ENCODE data around the gene NACA2. TPM values are rescaled to one million over a fixed set of nuclear protein-coding genes. Genes with fewer than 3 reads are reported as not detected.

Gene NACA2
- total and polyA plus RNA-seq, 2 of the 13 experiments (the other 11 are each of a cell fraction or from before 2014, with no cell fraction given), result 0.21 TPM; not detected in 1

DNA sequence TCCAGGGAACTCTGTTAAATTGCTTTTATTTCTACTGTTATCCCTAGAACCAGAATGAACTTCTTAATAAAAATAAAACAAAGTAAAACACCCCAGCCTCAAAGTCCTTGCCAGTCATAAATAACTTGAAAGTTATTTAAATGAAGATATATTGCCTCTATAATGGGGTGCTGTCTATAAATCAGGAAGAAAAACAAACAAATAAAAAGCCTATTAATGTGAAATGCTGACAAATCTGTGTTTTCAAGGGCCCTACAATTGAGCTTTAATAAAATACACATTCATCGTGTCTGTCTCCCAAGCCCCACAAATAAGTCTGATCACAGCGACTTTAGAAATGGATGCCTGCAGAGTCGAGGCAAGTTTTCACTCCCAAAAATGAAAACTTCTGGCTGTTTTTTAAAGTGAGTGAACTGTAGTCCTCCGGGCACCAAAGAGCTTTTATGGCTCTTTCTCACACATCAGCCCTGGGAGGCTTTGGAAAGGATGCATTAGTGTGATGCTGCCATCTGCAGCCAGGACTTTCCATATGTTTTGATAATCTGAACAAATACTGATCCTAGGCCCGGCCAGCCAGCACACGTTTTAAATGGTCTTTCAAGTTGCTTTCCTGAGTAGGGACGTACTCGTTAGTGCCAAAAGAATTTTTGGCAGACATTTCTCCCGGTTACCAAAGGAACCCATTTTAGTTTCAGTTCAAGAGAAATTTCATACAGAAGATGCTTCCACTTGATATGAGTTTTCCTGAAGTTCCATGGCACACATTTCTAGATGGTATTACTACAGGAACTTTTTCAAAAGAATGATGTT is 16.3 kb downstream of the NACA2 start (continued):
- TF ChIP-seq, protein P1, sequence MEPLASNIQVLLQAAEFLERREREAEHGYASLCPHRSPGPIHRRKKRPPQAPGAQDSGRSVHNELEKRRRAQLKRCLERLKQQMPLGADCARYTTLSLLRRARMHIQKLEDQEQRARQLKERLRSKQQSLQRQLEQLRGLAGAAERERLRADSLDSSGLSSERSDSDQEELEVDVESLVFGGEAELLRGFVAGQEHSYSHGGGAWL (CRISPR knock-in tag; IDR thresholded peaks at IDR 0.05), result no peak
- TF ChIP-seq STAT5B (CRISPR knock-in tag; IDR thresholded peaks at IDR 0.05) (no peak), KLF6 (CRISPR knock-in tag; IDR thresholded peaks at IDR 0.05) (no peak), ERF (CRISPR knock-in tag; IDR thresholded peaks at IDR 0.05) (0 out of 2 replicates have a peak, but pooled peaks have one; percentile 46), ZNF816 (CRISPR knock-in tag; IDR thresholded peaks at IDR 0.05; ENCODE audit: borderline replicate concordance) (no peak), SMAD3 (CRISPR knock-in tag; IDR thresholded peaks at IDR 0.05) (no peak), ZNF629 (CRISPR knock-in tag; conservative IDR thresholded peaks at IDR 0.05) (no peak), ZNF547 (CRISPR knock-in tag; IDR thresholded peaks at IDR 0.05) (no peak), ZNF766 (CRISPR knock-in tag; IDR thresholded peaks at IDR 0.05; ENCODE audit: borderline replicate concordance) (0 out of 2 replicates have a peak, but pooled peaks have one; percentile 64), FOSL1 (CRISPR knock-in tag; IDR thresholded peaks at IDR 0.05; ENCODE audit: borderline replicate concordance) (no peak), KLF9 (CRISPR knock-in tag; IDR thresholded peaks at IDR 0.05; ENCODE audit: low read depth) (no peak), NR2F6 (IDR thresholded peaks at IDR 0.05) (no peak), NR2F6 (CRISPR knock-in tag; IDR thresholded peaks at IDR 0.05) (peak; percentile 20; the same call in 1 of the 2 replicates), DPF2 (CRISPR knock-in tag; IDR thresholded peaks at IDR 0.05; ENCODE audit: borderline replicate concordance, low read depth) (no peak)
- TF ChIP-seq, protein P2, sequence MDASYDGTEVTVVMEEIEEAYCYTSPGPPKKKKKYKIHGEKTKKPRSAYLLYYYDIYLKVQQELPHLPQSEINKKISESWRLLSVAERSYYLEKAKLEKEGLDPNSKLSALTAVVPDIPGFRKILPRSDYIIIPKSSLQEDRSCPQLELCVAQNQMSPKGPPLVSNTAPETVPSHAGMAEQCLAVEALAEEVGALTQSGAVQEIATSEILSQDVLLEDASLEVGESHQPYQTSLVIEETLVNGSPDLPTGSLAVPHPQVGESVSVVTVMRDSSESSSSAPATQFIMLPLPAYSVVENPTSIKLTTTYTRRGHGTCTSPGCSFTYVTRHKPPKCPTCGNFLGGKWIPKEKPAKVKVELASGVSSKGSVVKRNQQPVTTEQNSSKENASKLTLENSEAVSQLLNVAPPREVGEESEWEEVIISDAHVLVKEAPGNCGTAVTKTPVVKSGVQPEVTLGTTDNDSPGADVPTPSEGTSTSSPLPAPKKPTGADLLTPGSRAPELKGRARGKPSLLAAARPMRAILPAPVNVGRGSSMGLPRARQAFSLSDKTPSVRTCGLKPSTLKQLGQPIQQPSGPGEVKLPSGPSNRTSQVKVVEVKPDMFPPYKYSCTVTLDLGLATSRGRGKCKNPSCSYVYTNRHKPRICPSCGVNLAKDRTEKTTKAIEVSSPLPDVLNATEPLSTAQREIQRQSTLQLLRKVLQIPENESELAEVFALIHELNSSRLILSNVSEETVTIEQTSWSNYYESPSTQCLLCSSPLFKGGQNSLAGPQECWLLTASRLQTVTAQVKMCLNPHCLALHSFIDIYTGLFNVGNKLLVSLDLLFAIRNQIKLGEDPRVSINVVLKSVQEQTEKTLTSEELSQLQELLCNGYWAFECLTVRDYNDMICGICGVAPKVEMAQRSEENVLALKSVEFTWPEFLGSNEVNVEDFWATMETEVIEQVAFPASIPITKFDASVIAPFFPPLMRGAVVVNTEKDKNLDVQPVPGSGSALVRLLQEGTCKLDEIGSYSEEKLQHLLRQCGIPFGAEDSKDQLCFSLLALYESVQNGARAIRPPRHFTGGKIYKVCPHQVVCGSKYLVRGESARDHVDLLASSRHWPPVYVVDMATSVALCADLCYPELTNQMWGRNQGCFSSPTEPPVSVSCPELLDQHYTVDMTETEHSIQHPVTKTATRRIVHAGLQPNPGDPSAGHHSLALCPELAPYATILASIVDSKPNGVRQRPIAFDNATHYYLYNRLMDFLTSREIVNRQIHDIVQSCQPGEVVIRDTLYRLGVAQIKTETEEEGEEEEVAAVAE (CRISPR knock-in tag; IDR thresholded peaks at IDR 0.05; ENCODE audit: borderline replicate concordance), result no peak
- TF ChIP-seq, protein P3, sequence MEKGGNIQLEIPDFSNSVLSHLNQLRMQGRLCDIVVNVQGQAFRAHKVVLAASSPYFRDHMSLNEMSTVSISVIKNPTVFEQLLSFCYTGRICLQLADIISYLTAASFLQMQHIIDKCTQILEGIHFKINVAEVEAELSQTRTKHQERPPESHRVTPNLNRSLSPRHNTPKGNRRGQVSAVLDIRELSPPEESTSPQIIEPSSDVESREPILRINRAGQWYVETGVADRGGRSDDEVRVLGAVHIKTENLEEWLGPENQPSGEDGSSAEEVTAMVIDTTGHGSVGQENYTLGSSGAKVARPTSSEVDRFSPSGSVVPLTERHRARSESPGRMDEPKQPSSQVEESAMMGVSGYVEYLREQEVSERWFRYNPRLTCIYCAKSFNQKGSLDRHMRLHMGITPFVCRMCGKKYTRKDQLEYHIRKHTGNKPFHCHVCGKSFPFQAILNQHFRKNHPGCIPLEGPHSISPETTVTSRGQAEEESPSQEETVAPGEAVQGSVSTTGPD (CRISPR knock-in tag; IDR thresholded peaks at IDR 0.05), result no peak
- TF ChIP-seq, protein P4, sequence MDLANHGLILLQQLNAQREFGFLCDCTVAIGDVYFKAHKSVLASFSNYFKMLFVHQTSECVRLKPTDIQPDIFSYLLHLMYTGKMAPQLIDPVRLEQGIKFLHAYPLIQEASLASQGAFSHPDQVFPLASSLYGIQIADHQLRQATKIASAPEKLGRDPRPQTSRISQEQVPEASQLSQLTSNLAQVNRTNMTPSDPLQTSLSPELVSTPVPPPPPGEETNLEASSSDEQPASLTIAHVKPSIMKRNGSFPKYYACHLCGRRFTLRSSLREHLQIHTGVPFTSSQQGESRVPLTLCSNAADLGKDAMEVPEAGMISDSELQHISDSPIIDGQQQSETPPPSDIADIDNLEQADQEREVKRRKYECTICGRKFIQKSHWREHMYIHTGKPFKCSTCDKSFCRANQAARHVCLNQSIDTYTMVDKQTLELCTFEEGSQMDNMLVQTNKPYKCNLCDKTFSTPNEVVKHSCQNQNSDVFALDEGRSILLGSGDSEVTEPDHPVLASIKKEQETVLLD (CRISPR knock-in tag; IDR thresholded peaks at IDR 0.05; ENCODE audit: low read depth), result no peak
- TF ChIP-seq, protein P5, sequence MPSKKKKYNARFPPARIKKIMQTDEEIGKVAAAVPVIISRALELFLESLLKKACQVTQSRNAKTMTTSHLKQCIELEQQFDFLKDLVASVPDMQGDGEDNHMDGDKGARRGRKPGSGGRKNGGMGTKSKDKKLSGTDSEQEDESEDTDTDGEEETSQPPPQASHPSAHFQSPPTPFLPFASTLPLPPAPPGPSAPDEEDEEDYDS (CRISPR knock-in tag; IDR thresholded peaks at IDR 0.05), result no peak
- TF ChIP-seq, protein P6, sequence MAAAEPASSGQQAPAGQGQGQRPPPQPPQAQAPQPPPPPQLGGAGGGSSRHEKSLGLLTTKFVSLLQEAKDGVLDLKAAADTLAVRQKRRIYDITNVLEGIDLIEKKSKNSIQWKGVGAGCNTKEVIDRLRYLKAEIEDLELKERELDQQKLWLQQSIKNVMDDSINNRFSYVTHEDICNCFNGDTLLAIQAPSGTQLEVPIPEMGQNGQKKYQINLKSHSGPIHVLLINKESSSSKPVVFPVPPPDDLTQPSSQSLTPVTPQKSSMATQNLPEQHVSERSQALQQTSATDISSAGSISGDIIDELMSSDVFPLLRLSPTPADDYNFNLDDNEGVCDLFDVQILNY (CRISPR knock-in tag; conservative IDR thresholded peaks at IDR 0.05), result no peak
- TF ChIP-seq, protein P7, sequence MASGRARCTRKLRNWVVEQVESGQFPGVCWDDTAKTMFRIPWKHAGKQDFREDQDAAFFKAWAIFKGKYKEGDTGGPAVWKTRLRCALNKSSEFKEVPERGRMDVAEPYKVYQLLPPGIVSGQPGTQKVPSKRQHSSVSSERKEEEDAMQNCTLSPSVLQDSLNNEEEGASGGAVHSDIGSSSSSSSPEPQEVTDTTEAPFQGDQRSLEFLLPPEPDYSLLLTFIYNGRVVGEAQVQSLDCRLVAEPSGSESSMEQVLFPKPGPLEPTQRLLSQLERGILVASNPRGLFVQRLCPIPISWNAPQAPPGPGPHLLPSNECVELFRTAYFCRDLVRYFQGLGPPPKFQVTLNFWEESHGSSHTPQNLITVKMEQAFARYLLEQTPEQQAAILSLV (CRISPR knock-in tag; IDR thresholded peaks at IDR 0.05; ENCODE audit: borderline replicate concordance), result no peak

Data from HepG2 (cell line).